Heart left ventricle (tissue), 13 donors: ENCODE results near the gene ZMIZ2.

ENCODE experiments used
- POLR2A ChIP-seq, 2 donors: fragments of 450-650 bp; IDR thresholded peaks; one replicate each; pipeline ENCODE4 v1.6.1; 2017; ENCODE audit warnings: antibody characterized with exemption in 2 of 2, mild to moderate bottlenecking in 2 of 2, moderate library complexity in 2 of 2
- TF ChIP-seq, protein P1 (sequence below), 12 donors: fragments of 200-600 bp; sonication (generic) in 4 of 12; IDR thresholded peaks; one replicate each; pipeline versions ENCODE4 v1.5.0 to v1.8.0; 2018 to 2022; ENCODE audit warnings: antibody characterized with exemption in 12 of 12, mild to moderate bottlenecking in 5 of 12
- donor health status: ischemic (EF 13 %, LVEDD 7.1; RV severe dilation, severe dysfunction).
- donor health status: DM: no; HTN: yes; CAD: no.
- donor health status: DM: no; HTN: no; CAD: no.
- donor health status: ischemic (EF 25% LVEDD 6.9; RV normal size, moderate dysfunction).
- donor health status: ischemic (EF 25% LVEDD 5.7; RV mildly dilated, moderate dysfunction).
- donor health status: ischemic (EF 35%, LVEDD 5.7; RV mildly dilated, moderate dysfunction).
- donor health status: nonischemic (EF 11% LVEDD 7.7; RV severe dilation, severe dysfunction).
- donor health status: DM: yes; HTN: yes; CAD: no.
- donor health status: PGD.
- donor health status: ischemic (EF 29% LVEDD 5.4; RV normal size, mild dysfunction).
- donor health status: nonischemic (EF 23%, LVEDD 6.1; RV moderate dilation, normal function).

DNA sequence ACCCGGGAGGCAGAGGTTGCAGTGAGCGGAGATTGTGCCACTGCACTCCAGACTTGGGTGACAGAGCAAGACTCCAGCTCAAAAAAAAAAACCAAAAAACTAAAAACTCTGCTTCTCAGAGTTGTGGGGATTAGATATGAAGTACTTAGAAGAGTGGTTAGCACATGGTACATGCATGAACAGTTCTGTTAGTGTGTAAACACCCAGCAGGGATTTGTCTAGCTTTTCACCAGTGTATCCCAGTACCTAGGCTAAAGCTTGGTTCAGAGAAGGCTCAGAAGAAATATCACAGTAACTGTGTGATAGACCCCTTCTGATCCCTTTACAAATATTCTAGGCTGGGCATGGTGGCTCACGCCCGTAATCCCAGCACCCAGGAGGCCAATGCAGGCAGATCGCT is 57.3 kb downstream of the ZMIZ2 start:
- TF ChIP-seq, protein P1, sequence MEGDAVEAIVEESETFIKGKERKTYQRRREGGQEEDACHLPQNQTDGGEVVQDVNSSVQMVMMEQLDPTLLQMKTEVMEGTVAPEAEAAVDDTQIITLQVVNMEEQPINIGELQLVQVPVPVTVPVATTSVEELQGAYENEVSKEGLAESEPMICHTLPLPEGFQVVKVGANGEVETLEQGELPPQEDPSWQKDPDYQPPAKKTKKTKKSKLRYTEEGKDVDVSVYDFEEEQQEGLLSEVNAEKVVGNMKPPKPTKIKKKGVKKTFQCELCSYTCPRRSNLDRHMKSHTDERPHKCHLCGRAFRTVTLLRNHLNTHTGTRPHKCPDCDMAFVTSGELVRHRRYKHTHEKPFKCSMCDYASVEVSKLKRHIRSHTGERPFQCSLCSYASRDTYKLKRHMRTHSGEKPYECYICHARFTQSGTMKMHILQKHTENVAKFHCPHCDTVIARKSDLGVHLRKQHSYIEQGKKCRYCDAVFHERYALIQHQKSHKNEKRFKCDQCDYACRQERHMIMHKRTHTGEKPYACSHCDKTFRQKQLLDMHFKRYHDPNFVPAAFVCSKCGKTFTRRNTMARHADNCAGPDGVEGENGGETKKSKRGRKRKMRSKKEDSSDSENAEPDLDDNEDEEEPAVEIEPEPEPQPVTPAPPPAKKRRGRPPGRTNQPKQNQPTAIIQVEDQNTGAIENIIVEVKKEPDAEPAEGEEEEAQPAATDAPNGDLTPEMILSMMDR (IDR thresholded peaks at IDR 0.05), result no peak
- TF ChIP-seq POLR2A (IDR thresholded peaks at IDR 0.05), result no peak
